ENCODE results near the gene HSPA12B. TPM values are rescaled to one million over a fixed set of nuclear protein-coding genes. Genes with fewer than 3 reads are reported as not detected.

Gene HSPA12B
- total and polyA plus RNA-seq, 9 of the 15 experiments (the other 6 are each of a cell fraction or from before 2014, with no cell fraction given): 0.03 to 0.07 TPM; not detected in 7

GRCh38 chr20:3727401-3728021 is 5.0 kb upstream of the HSPA12B start:
- no peaks in the 10 kb centered on the region for H3K79me2 ChIP-seq (ENCODE audit: control insufficient read depth, insufficient read depth, low read length)
- 2% methylated on average over 6 of the region's 11 CpGs for WGBS (ENCODE audit: insufficient coverage, low coverage, missing lambda C conversion rate)
- ATAC-seq (no peak), FAIRE-seq (peak; percentile 51), DNase-seq (ENCODE audit: extremely low read depth in 1 of 4, low spot score in 3 of 4) (no peak)
- no TSS peak for BruUV-seq (replicated peaks)
- no peak overlapping the region for H2AFZ ChIP-seq (ENCODE audit: low read depth, low read length)
- no peaks in the 10 kb centered on the region for H3K9me1 ChIP-seq (ENCODE audit: control insufficient read depth, insufficient read depth, low read length)
- ChIA-PET POLR2A (no interaction called here), CTCF (ENCODE audit: low intra/inter-chr PET ratio) (no interaction called here)
- H3K9me3 ChIP-seq (replicated peaks; ENCODE audit: control insufficient read depth, insufficient read depth, low read depth, low read length): no peaks in the 10 kb centered on the region
- TF ChIP-seq C11orf30 (IDR thresholded peaks at IDR 0.05; ENCODE audit: low read depth) (peak; percentile 74; the same call in 1 of the 2 replicates), PYGO2 (tag; IDR thresholded peaks at IDR 0.05) (no peak), RCOR1 (IDR thresholded peaks at IDR 0.05; ENCODE audit: borderline replicate concordance in 1 of 2, low read depth in 2 of 2, low read length in 2 of 2) (no peak), MAFK (IDR thresholded peaks at IDR 0.05; ENCODE audit: low read length) (0 out of 2 replicates have a peak, but pooled peaks have one; percentile 19), USF2 (CRISPR knock-in tag; IDR thresholded peaks at IDR 0.05) (peak; percentile 39; the same call in 1 of the 2 replicates), POLR2B (IDR thresholded peaks at IDR 0.05; ENCODE audit: low read depth, partially characterized antibody) (no peak), ASH1L (IDR thresholded peaks at IDR 0.05; ENCODE audit: borderline replicate concordance, low read depth, partially characterized antibody) (no peak), TFAP4 (CRISPR knock-in tag; IDR thresholded peaks at IDR 0.05; ENCODE audit: borderline replicate concordance) (peak; percentile 30; the same call in 1 of the 2 replicates), MAFG (tag; conservative IDR thresholded peaks at IDR 0.05) (peak; percentile 63), CTBP1 (IDR thresholded peaks at IDR 0.05; ENCODE audit: borderline replicate concordance) (peak; percentile 27; the same call in 1 of the 2 replicates), ATF3 (IDR thresholded peaks at IDR 0.05) (0 out of 2 replicates have a peak, but pooled peaks have one; percentile 8), ATF3 (CRISPR knock-in tag; conservative IDR thresholded peaks at IDR 0.05) (no peak), PHB (CRISPR knock-in tag; IDR thresholded peaks at IDR 0.05) (no peak), NCOA2 (IDR thresholded peaks at IDR 0.05; ENCODE audit: partially characterized antibody in 2 of 2) (no peak), ZNF316 (IDR thresholded peaks at IDR 0.05) (peak; percentile 78), USF1 (CRISPR knock-in tag; IDR thresholded peaks at IDR 0.05) (peak; percentile 55; the same call in 1 of the 2 replicates), RAD51 (IDR thresholded peaks at IDR 0.05; ENCODE audit: borderline replicate concordance, low read depth) (0 out of 2 replicates have a peak, but pooled peaks have one; percentile 20)
- peak overlapping the region in 1 of 2 experiments; percentile 35; a peak in 1 of 4 replicates for H3K9ac ChIP-seq (ENCODE audit: insufficient read depth in 1 of 2, low read depth in 2 of 2, low read length in 2 of 2)
- H3K4me1 ChIP-seq (replicated peaks in 1 of 2; ENCODE audit: control insufficient read depth in 2 of 2, insufficient read depth in 2 of 2, low read length in 2 of 2): peaks cover 6 to 8% of the 10 kb centered on the region in 2 experiments; a peak in 4 of 5 replicates
- no peaks in the 10 kb centered on the region for H4K20me1 ChIP-seq (replicated peaks; ENCODE audit: control insufficient read depth, insufficient read depth, low read length)
- H3K4me3 ChIP-seq: no peak overlapping the region
- in situ Hi-C loops (cut with MboI): no loop called here
- no peak overlapping the region for H3K4me2 ChIP-seq (ENCODE audit: insufficient read depth, low read length)
- no peaks in the 10 kb centered on the region for H3K36me3 ChIP-seq (ENCODE audit: control insufficient read depth, insufficient read depth, low read length)
- intact Hi-C loops (cut with micrococcal nuclease): no loop called here
- H3K27me3 ChIP-seq (ENCODE audit: control insufficient read depth in 2 of 2, insufficient read depth in 2 of 2, low read length in 2 of 2): peaks cover 4 to 34% of the 10 kb centered on the region in 2 experiments; a peak in 3 of 5 replicates
- no peak overlapping the region for H3K27ac ChIP-seq (ENCODE audit: extremely low read depth, low read depth, low read length)

Data from K562 (cell line).